ENCODE measurements around the gene RPS10. TPM values are rescaled to one million over a fixed set of nuclear protein-coding genes. Genes with fewer than 3 reads are reported as not detected.

The RPS10 gene
- total and polyA plus RNA-seq, 8 donors: 371 to 4,063 (median 2,070) TPM

DNA sequence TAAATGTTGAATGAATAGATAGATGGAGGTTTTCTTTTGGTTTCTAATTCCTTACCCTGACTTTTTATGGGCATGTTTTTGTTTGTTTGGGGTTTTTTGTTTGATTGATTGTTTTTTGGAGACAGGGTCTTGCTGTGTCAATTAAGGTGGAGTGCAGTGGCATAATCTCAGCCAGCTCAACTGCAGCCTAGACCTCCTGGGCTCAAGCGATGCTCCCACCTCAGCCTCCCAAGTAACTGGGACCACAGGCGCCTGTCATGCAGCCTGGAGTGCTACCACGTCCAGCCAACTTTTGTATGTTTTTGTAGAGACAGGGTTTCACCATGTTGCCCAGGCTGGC lies 31.9 kb downstream of the RPS10 start:
- Histone ChIP-seq H3K4me3 (no peak overlapping the region), H3K36me3 (no peaks in the 10 kb centered on the region), H3K9me3 (peaks cover 0 to 4% (median 2%) of the 10 kb centered on the region in 4 donors), H3K4me1 (peaks cover 23 to 41% (median 33%) of the 10 kb centered on the region in 4 donors), H3K27ac (peak overlapping the region in 1 of 5 donors; percentile 96), H3K27me3 (no peaks in the 10 kb centered on the region)
- WGBS, 5 donors: 83 to 100% (median 85%) methylated on average over 3 of the region's 3 CpGs
- TF ChIP-seq POLR2A (IDR thresholded peaks at IDR 0.05) (no peak), CTCF (IDR thresholded peaks at IDR 0.05) (no peak), POLR2AphosphoS5 (IDR thresholded peaks at IDR 0.05) (no peak), EP300 (IDR thresholded peaks at IDR 0.05) (no peak)
- intact Hi-C loops (cut with DNase I; ENCODE audit: low total_unique reads): no loop called here
- DNase-seq: no peak

DNA sequence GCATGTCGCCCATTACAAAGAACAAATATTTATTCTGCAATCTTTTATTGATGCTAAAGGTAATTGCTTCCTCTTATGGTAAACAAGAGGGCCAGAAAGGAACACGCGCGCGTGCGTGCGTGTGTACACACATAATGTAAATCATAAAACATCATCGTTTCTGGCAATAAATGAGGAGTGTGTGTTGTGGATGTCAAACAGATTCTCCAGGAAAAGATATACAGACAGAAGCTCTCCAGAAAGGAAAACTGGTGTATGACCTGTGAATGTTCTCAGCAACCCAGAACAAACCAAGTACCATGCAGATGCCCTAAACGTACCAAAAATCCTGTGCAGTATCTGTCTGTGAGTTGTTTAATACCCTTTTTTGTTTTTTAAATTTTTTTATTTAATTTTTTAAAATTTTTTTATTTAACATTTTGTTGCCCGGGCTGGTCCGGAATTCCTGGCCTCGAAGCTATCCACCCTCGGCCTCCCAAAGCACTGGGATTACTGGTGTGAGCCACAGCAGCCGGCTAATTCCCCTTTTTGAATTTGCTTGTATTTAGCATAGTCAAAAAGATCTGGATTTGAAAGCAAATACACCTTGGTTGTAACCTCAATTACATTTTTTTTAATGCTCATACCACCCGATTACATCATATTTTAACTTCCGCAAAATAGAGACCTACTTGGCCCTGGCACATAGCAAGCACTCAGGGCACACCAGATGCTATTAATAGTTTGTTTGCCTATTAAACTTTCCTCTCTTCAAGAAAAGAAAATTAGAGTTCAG lies 32.5 kb downstream of the RPS10 start:
- H3K9me3 ChIP-seq: peaks cover 0 to 4% (median 2%) of the 10 kb centered on the region in 4 donors
- DNase-seq: no peak
- peaks cover 23 to 46% (median 35%) of the 10 kb centered on the region in 4 donors for H3K4me1 ChIP-seq
- H3K36me3 ChIP-seq: no peaks in the 10 kb centered on the region
- intact Hi-C loops (cut with DNase I; ENCODE audit: low total_unique reads): no loop called here
- TF ChIP-seq EP300 (IDR thresholded peaks at IDR 0.05) (no peak), POLR2A (IDR thresholded peaks at IDR 0.05) (no peak), POLR2AphosphoS5 (IDR thresholded peaks at IDR 0.05) (no peak), CTCF (IDR thresholded peaks at IDR 0.05) (no peak)
- no peaks in the 10 kb centered on the region for H3K27me3 ChIP-seq
- 31 to 45% (median 36%) methylated on average over 16 of the region's 16 CpGs for WGBS, 5 donors
- peak overlapping the region; percentile 92 to 96 (median 95) for H3K27ac ChIP-seq
- peak overlapping the region; percentile 85 to 99 (median 93) for H3K4me3 ChIP-seq

GRCh38 chr6:34392497-34393190 lies 33.2 kb downstream of the RPS10 start, which contains the start of gene NUDT3:
TSS of gene NUDT3 (minus strand) at chr6:34392669. CDS start at chr6:34392362, 307 bp downstream.
- peak within 1 kb of the TSS; percentile 85 to 99 (median 93) for H3K4me3 ChIP-seq
- WGBS, 5 donors: 0 to 2% (median 1%) methylated on average over 28 to 87 of the region's 87 CpGs
- intact Hi-C loops (cut with DNase I; ENCODE audit: low total_unique reads): no loop called here

More at GRCh38 chr6:34392497-34393190, 33.2 kb downstream of the RPS10 start, which contains the start of gene NUDT3:
- H3K36me3 ChIP-seq: no peaks in the 10 kb centered on the region
- TF ChIP-seq POLR2AphosphoS5 (IDR thresholded peaks at IDR 0.05): peak; percentile 36 to 81 (median 76)
- no peak for TF ChIP-seq EP300 (IDR thresholded peaks at IDR 0.05)
- TF ChIP-seq CTCF (IDR thresholded peaks at IDR 0.05): peak in 5 of 7 experiments; percentile 74 to 84 (median 80)
- no peak for TF ChIP-seq POLR2A (IDR thresholded peaks at IDR 0.05)
- peaks cover 0 to 4% (median 2%) of the 10 kb centered on the region in 4 donors for H3K9me3 ChIP-seq
- H3K27ac ChIP-seq: peak within 1 kb of the TSS; percentile 92 to 96 (median 95)
- peaks cover 23 to 54% (median 39%) of the 10 kb centered on the region in 4 donors for H3K4me1 ChIP-seq
- peak; percentile 95 to 99 for DNase-seq
- H3K27me3 ChIP-seq: no peaks in the 10 kb centered on the region

All from stomach (tissue), 9 donors.